ENCODE measurements around the gene CD248.
"Not testable (repeated sequence)": the region's sequence is repeated elsewhere in the genome, so short reads cannot be mapped to it uniquely, and the experiment has no call there.

Gene CD248

GRCh38 chr11:66325263-66325671 lies 8.4 kb upstream of the CD248 start:
- no peak overlapping the region for H3K27ac ChIP-seq (ENCODE audit: low read length)
- H3K4me1 ChIP-seq (ENCODE audit: control insufficient read depth in 1 of 2, insufficient read depth in 2 of 2, low read length in 2 of 2) = peaks cover 11 to 26% of the 10 kb centered on the region in 2 donors
- no peaks in the 10 kb centered on the region for H3K27me3 ChIP-seq (ENCODE audit: low read depth, low read length)
- H3K9me3 ChIP-seq (ENCODE audit: control insufficient read depth in 1 of 2, low read length in 2 of 2) = no peaks in the 10 kb centered on the region
- no peaks in the 10 kb centered on the region for H3K36me3 ChIP-seq (ENCODE audit: control insufficient read depth in 1 of 2, insufficient read depth in 2 of 2, low read length in 2 of 2)
- H3K4me3 ChIP-seq (ENCODE audit: low read depth in 1 of 2, low read length in 2 of 2) = no peak overlapping the region

GRCh38 chr11:66324664-66325063 lies 7.8 kb upstream of the CD248 start:
- Histone ChIP-seq H3K4me3 (ENCODE audit: low read depth in 1 of 2, low read length in 2 of 2) (no peak overlapping the region), H3K9me3 (ENCODE audit: control insufficient read depth in 1 of 2, low read length in 2 of 2) (no peaks in the 10 kb centered on the region), H3K4me1 (ENCODE audit: control insufficient read depth in 1 of 2, insufficient read depth in 2 of 2, low read length in 2 of 2) (peaks cover 11 to 26% of the 10 kb centered on the region in 2 donors), H3K27me3 (ENCODE audit: low read depth, low read length) (no peaks in the 10 kb centered on the region), H3K36me3 (ENCODE audit: control insufficient read depth in 1 of 2, insufficient read depth in 2 of 2, low read length in 2 of 2) (no peaks in the 10 kb centered on the region), H3K27ac (ENCODE audit: low read length) (no peak overlapping the region)

GRCh38 chr11:66323684-66324083 lies 6.8 kb upstream of the CD248 start:
- no peaks in the 10 kb centered on the region for H3K36me3 ChIP-seq (ENCODE audit: control insufficient read depth in 1 of 2, insufficient read depth in 2 of 2, low read length in 2 of 2)
- no peaks in the 10 kb centered on the region for H3K27me3 ChIP-seq (ENCODE audit: low read depth, low read length)
- no peaks in the 10 kb centered on the region for H3K9me3 ChIP-seq (ENCODE audit: control insufficient read depth in 1 of 2, low read length in 2 of 2)
- peaks cover 10 to 30% of the 10 kb centered on the region in 2 donors for H3K4me1 ChIP-seq (ENCODE audit: control insufficient read depth in 1 of 2, insufficient read depth in 2 of 2, low read length in 2 of 2)
- H3K27ac ChIP-seq (ENCODE audit: low read length) = no peak overlapping the region
- no peak overlapping the region for H3K4me3 ChIP-seq (ENCODE audit: low read depth in 1 of 2, low read length in 2 of 2)

DNA sequence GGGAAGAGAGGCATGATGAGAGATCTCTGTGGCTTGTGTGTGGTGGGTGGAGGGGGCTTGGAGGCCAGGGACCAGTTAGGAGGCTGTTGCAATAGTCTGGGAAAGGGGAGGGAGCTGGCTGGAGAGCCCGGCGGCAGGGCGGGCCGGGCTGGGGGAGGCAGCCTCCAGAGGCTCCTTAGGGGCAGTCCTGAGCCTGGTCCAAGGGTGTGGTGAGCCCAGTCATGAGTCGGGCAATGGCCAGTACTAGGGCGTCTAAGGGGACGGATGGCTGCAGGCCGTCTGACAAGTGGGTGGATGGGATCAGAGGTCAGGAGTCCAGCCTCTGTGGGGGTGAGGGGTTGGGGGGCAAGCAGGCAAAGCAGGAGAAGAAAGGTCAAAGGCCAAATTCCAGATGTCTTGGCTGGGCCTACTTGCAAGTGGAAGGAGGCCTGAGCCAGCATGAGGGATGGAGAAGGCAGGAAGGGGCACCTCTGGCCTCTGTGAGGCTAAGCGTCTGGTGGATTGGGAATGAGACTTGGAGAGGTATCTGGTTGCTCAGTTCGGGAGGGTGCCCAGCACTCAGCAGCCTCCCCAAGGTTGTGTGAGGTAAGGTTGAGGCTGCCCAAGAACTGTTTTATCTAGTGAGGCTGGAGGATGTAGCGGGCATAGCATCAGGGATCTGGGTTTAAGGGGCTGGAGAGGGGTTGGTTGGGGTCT lies 6.0 kb upstream of the CD248 start:
- no peak overlapping the region for H3K27ac ChIP-seq (ENCODE audit: low read length)
- H3K36me3 ChIP-seq (ENCODE audit: control insufficient read depth in 1 of 2, insufficient read depth in 2 of 2, low read length in 2 of 2) = no peaks in the 10 kb centered on the region
- H3K4me3 ChIP-seq (ENCODE audit: low read depth in 1 of 2, low read length in 2 of 2) = no peak overlapping the region
- H3K4me1 ChIP-seq (ENCODE audit: control insufficient read depth in 1 of 2, insufficient read depth in 2 of 2, low read length in 2 of 2) = peaks cover 8 to 30% of the 10 kb centered on the region in 2 donors
- H3K9me3 ChIP-seq (ENCODE audit: control insufficient read depth in 1 of 2, low read length in 2 of 2) = no peaks in the 10 kb centered on the region
- H3K27me3 ChIP-seq (ENCODE audit: low read depth, low read length) = no peaks in the 10 kb centered on the region

- Histone ChIP-seq H3K4me3 (ENCODE audit: low read depth in 1 of 2, low read length in 2 of 2) (no peak overlapping the region), H3K4me1 (ENCODE audit: control insufficient read depth in 1 of 2, insufficient read depth in 2 of 2, low read length in 2 of 2) (peaks cover 13 to 33% of the 10 kb centered on the region in 2 donors), H3K27ac (ENCODE audit: low read length) (no peak overlapping the region), H3K36me3 (ENCODE audit: control insufficient read depth in 1 of 2, insufficient read depth in 2 of 2, low read length in 2 of 2) (no peaks in the 10 kb centered on the region), H3K27me3 (ENCODE audit: low read depth, low read length) (no peaks in the 10 kb centered on the region), H3K9me3 (ENCODE audit: control insufficient read depth in 1 of 2, low read length in 2 of 2) (no peaks in the 10 kb centered on the region)
Observed at GRCh38 chr11:66321606-66322005, 4.8 kb upstream of the CD248 start.

GRCh38 chr11:66320748-66321147 lies 3.9 kb upstream of the CD248 start:
- H3K4me3 ChIP-seq (ENCODE audit: low read depth in 1 of 2, low read length in 2 of 2); H3K36me3 ChIP-seq (ENCODE audit: control insufficient read depth in 1 of 2, insufficient read depth in 2 of 2, low read length in 2 of 2); H3K27me3 ChIP-seq (ENCODE audit: low read depth, low read length); H3K27ac ChIP-seq (ENCODE audit: low read length); H3K9me3 ChIP-seq (ENCODE audit: control insufficient read depth in 1 of 2, low read length in 2 of 2): not testable (repeated sequence)
- H3K4me1 ChIP-seq (ENCODE audit: control insufficient read depth in 1 of 2, insufficient read depth in 2 of 2, low read length in 2 of 2) = peaks cover 13 to 38% of the 10 kb centered on the region in 2 donors

DNA sequence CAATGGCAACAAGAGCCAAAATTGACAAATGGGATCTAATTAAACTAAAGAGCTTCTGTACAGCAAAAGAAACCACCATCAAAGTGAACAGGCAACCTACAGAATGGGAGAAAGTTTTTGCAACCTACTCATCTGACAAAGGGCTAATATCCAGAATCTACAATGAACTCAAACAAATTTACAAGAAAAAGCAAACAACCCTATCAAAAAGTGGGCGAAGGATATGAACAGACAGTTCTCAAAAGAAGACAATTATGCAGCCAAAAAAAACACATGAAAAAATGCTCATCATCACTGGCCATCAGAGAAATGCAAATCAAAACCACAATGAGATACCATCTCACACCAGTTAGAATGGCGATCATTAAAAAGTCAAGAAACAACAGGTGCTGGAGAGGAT lies 3.4 kb upstream of the CD248 start:
- H3K4me3 ChIP-seq (ENCODE audit: low read depth in 1 of 2, low read length in 2 of 2); H3K27me3 ChIP-seq (ENCODE audit: low read depth, low read length); H3K27ac ChIP-seq (ENCODE audit: low read length); H3K36me3 ChIP-seq (ENCODE audit: control insufficient read depth in 1 of 2, insufficient read depth in 2 of 2, low read length in 2 of 2); H3K9me3 ChIP-seq (ENCODE audit: control insufficient read depth in 1 of 2, low read length in 2 of 2): not testable (repeated sequence)
- peaks cover 13 to 42% of the 10 kb centered on the region in 2 donors for H3K4me1 ChIP-seq (ENCODE audit: control insufficient read depth in 1 of 2, insufficient read depth in 2 of 2, low read length in 2 of 2)

- H3K4me3 ChIP-seq (ENCODE audit: low read depth in 1 of 2, low read length in 2 of 2) = no peak overlapping the region
- H3K4me1 ChIP-seq (ENCODE audit: control insufficient read depth in 1 of 2, insufficient read depth in 2 of 2, low read length in 2 of 2) = peaks cover 10 to 59% of the 10 kb centered on the region in 2 donors
Observed at GRCh38 chr11:66318600-66318970, 1.7 kb upstream of the CD248 start.

DNA sequence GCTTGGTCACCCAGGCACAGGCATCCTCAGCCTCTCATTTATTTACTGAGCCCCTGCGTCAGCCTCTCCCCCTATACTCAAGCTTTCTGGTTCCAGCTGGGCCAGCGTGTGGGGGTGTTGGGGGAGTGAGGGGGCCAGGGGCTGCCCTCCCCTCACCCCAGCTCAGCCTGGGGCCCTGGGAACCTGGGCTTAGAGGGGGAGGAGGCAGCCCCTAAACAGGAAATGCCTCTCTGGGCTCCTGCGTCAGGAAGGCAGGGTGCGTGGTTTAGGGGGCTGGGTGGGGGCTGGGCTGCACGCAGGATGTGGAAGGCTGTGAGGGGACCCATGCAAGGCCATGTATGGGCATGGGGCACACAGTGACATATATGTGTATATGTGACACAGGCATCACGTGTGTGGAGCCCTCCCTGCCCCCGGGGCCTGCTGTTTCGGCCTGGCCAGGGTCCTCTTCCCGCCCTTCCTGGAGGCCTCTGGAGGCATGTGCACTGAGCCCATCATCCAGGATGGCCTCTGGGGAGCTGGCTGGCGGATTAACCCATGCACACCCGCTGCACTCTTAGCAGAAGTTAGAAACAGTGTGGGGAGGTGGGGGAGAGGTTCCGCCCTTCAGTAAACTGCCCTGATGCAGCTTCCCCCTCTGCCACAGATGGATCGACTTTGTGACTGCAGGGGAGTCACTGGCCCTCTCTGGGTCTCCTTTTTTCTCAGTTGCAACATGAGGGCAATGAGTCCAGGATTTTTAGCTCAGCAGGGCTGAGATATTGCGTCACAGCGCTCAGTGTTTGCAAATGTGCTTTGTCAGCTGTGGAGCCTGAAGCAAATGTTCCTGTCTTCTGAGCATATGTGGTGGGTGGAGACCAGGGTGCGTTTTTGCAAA lies 1.1 kb upstream of the CD248 start:
- no peaks in the 10 kb centered on the region for H3K36me3 ChIP-seq (ENCODE audit: control insufficient read depth in 1 of 2, insufficient read depth in 2 of 2, low read length in 2 of 2)
- no peak overlapping the region for H3K27ac ChIP-seq (ENCODE audit: low read length)
- H3K4me1 ChIP-seq (ENCODE audit: control insufficient read depth in 1 of 2, insufficient read depth in 2 of 2, low read length in 2 of 2) = peaks cover 10 to 66% of the 10 kb centered on the region in 2 donors
- H3K9me3 ChIP-seq (ENCODE audit: control insufficient read depth in 1 of 2, low read length in 2 of 2) = no peaks in the 10 kb centered on the region
- H3K27me3 ChIP-seq (ENCODE audit: low read depth, low read length) = no peaks in the 10 kb centered on the region
- peak overlapping the region; percentile 21 to 73 for H3K4me3 ChIP-seq (ENCODE audit: low read depth in 1 of 2, low read length in 2 of 2)

More at GRCh38 chr11:66318600-66318970, 1.7 kb upstream of the CD248 start:
- no peaks in the 10 kb centered on the region for H3K36me3 ChIP-seq (ENCODE audit: control insufficient read depth in 1 of 2, insufficient read depth in 2 of 2, low read length in 2 of 2)
- no peaks in the 10 kb centered on the region for H3K27me3 ChIP-seq (ENCODE audit: low read depth, low read length)
- H3K27ac ChIP-seq (ENCODE audit: low read length) = no peak overlapping the region
- H3K9me3 ChIP-seq (ENCODE audit: control insufficient read depth in 1 of 2, low read length in 2 of 2) = no peaks in the 10 kb centered on the region

- H3K36me3 ChIP-seq (ENCODE audit: control insufficient read depth in 1 of 2, insufficient read depth in 2 of 2, low read length in 2 of 2) = no peaks in the 10 kb centered on the region
- peak overlapping the region; percentile 21 to 73 for H3K4me3 ChIP-seq (ENCODE audit: low read depth in 1 of 2, low read length in 2 of 2)
- no peak overlapping the region for H3K27ac ChIP-seq (ENCODE audit: low read length)
- H3K4me1 ChIP-seq (ENCODE audit: control insufficient read depth in 1 of 2, insufficient read depth in 2 of 2, low read length in 2 of 2) = peaks cover 10 to 67% of the 10 kb centered on the region in 2 donors
- H3K9me3 ChIP-seq (ENCODE audit: control insufficient read depth in 1 of 2, low read length in 2 of 2) = no peaks in the 10 kb centered on the region
- no peaks in the 10 kb centered on the region for H3K27me3 ChIP-seq (ENCODE audit: low read depth, low read length)
Observed at GRCh38 chr11:66317322-66317722, 478 bp upstream of the CD248 start.

DNA sequence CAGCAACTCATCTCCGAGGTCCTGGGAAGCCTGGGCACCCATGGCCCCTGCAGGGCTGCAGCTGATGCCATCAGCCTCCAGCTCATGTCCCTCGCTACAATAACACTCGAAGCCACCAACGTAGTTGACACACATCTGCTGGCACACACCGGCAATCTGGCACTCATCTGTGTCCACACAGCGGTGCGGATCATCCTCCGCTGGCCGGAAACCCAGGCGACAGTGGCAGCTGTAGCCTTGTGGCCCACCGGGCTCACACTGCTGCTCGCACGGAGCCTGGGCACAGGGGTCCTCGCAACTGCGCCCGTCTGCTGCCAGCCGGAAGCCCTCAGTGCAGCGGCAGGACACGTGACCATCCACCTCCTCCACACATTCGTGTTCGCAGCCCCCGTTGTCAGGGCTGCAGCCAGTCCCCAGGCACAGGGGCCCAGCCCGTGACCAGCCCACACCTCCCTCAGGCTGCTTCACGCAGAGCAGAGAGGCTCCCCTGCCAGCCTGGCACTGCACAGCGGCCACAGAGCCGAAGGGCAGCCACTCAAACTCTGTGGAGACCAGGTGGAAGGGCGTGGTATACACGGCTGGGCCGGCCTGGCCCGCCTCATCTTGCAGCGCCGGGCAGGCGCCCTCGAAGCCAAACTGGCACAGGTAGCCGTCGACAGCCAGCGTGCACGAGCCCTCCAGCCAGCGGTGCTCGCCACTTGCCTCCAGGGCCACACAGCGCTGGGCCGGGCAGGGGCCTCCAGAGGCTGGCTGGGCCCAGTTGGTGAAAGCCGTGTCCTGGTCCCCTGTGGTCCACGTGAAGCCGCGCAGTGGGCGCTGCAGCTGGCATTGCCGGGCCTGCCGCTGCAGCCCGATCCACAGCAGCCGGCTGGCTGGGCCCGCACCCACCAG lies 678 bp downstream of the CD248 start:
- H3K36me3 ChIP-seq (ENCODE audit: control insufficient read depth in 1 of 2, insufficient read depth in 2 of 2, low read length in 2 of 2) = no peaks in the 10 kb centered on the region
- no peaks in the 10 kb centered on the region for H3K27me3 ChIP-seq (ENCODE audit: low read depth, low read length)
- peaks cover 10 to 69% of the 10 kb centered on the region in 2 donors for H3K4me1 ChIP-seq (ENCODE audit: control insufficient read depth in 1 of 2, insufficient read depth in 2 of 2, low read length in 2 of 2)
- H3K9me3 ChIP-seq (ENCODE audit: control insufficient read depth in 1 of 2, low read length in 2 of 2) = no peaks in the 10 kb centered on the region
- H3K4me3 ChIP-seq (ENCODE audit: low read depth in 1 of 2, low read length in 2 of 2) = peak overlapping the region; percentile 65 to 73
- H3K27ac ChIP-seq (ENCODE audit: low read length) = no peak overlapping the region
